ENCODE measurements around the gene CCDC34.

GRCh38 chr11:27388001-27388400 is 25.0 kb upstream of the CCDC34 start:
- no peak for TF ChIP-seq POLR2A (IDR thresholded peaks at IDR 0.05)
- TF ChIP-seq, protein P1, sequence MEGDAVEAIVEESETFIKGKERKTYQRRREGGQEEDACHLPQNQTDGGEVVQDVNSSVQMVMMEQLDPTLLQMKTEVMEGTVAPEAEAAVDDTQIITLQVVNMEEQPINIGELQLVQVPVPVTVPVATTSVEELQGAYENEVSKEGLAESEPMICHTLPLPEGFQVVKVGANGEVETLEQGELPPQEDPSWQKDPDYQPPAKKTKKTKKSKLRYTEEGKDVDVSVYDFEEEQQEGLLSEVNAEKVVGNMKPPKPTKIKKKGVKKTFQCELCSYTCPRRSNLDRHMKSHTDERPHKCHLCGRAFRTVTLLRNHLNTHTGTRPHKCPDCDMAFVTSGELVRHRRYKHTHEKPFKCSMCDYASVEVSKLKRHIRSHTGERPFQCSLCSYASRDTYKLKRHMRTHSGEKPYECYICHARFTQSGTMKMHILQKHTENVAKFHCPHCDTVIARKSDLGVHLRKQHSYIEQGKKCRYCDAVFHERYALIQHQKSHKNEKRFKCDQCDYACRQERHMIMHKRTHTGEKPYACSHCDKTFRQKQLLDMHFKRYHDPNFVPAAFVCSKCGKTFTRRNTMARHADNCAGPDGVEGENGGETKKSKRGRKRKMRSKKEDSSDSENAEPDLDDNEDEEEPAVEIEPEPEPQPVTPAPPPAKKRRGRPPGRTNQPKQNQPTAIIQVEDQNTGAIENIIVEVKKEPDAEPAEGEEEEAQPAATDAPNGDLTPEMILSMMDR (IDR thresholded peaks at IDR 0.05): no peak

All from esophagus squamous epithelium (tissue), 4 donors.